Measurements from ENCODE around the gene ACER2. TPM values are rescaled to one million over a fixed set of nuclear protein-coding genes. Genes with fewer than 3 reads are reported as not detected.

Gene ACER2
- total and polyA plus RNA-seq, 2 experiments from 2014 or later: 0.87 to 14.6 TPM

- Mint-ChIP-seq H3K4me1 (peaks cover 23% of the 10 kb centered on the region), H3K9me3 (peaks cover 3% of the 10 kb centered on the region; the same call in 2 of the 3 replicates), H3K27ac (peak overlapping the region; percentile 70; the same call in 1 of the 2 replicates), H3K4me3 (peak overlapping the region; percentile 100), H3K36me3 (ENCODE audit: low read depth) (peaks cover 74% of the 10 kb centered on the region), H3K27me3 (ENCODE audit: insufficient read depth, low read depth, poor library complexity) (peaks cover 26% of the 10 kb centered on the region)
- peak overlapping the region; percentile 99; the same call in 1 of the 2 replicates for H3K4me2 ChIP-seq
- H4K20me1 ChIP-seq (replicated peaks; ENCODE audit: insufficient read depth): peaks cover 27% of the 10 kb centered on the region
- DNase-seq (ENCODE audit: low spot score) (no peak), ATAC-seq (no peak)
- H3F3A ChIP-seq (replicated peaks; ENCODE audit: low read depth): peaks cover 45% of the 10 kb centered on the region
- H3K4me1 ChIP-seq (ENCODE audit: insufficient read depth): peaks cover 23% of the 10 kb centered on the region
- peak overlapping the region; percentile 97 for H3K4me3 ChIP-seq
- peaks cover 35% of the 10 kb centered on the region for H3K79me2 ChIP-seq (replicated peaks; ENCODE audit: insufficient read depth)
- H3K9me2 ChIP-seq (ENCODE audit: insufficient read depth): no peaks in the 10 kb centered on the region
- no peaks in the 10 kb centered on the region for H3K27me3 ChIP-seq (ENCODE audit: insufficient read depth)
- no peak for TF ChIP-seq ZNF462 (CRISPR knock-in tag; IDR thresholded peaks at IDR 0.05)
- no peak for TF ChIP-seq ETS1 (IDR thresholded peaks at IDR 0.05)
- no peak for TF ChIP-seq CREB1 (CRISPR knock-in tag; IDR thresholded peaks at IDR 0.05; ENCODE audit: low read depth)
- no peak for TF ChIP-seq JUNB (IDR thresholded peaks at IDR 0.05; ENCODE audit: unreplicated experiment)
- TF ChIP-seq CTCF (conservative IDR thresholded peaks at IDR 0.05; ENCODE audit: low read depth in 2 of 2): no peak
- no peak for TF ChIP-seq REST (IDR thresholded peaks at IDR 0.05; ENCODE audit: unreplicated experiment)
- TF ChIP-seq EZH2phosphoT487 (IDR thresholded peaks at IDR 0.05; ENCODE audit: unreplicated experiment): no peak
- no peak for TF ChIP-seq NANOG (IDR thresholded peaks at IDR 0.05; ENCODE audit: borderline replicate concordance)
- no peak; the same call in 1 of the 2 replicates for TF ChIP-seq POLR2AphosphoS5 (IDR thresholded peaks at IDR 0.05; ENCODE audit: low read depth)
- no peak for TF ChIP-seq STAT1 (IDR thresholded peaks at IDR 0.05; ENCODE audit: unreplicated experiment)
- TF ChIP-seq ZNF331 (CRISPR knock-in tag; IDR thresholded peaks at IDR 0.05; ENCODE audit: low read depth): no peak
- TF ChIP-seq EZH2 (IDR thresholded peaks at IDR 0.05; ENCODE audit: low read depth, unreplicated experiment): no peak
- no peak for TF ChIP-seq ZNF114 (CRISPR knock-in tag; IDR thresholded peaks at IDR 0.05)
- peaks cover 46% of the 10 kb centered on the region for H3K36me3 ChIP-seq (ENCODE audit: insufficient read depth)
- H2AFZ ChIP-seq: no peak overlapping the region
- H3K27ac ChIP-seq (ENCODE audit: low read depth): peak overlapping the region; percentile 96
Measured at GRCh38 chr9:19376931-19377330, 31.9 kb upstream of the ACER2 start.

Data from GM23338 (cell line).